Dermis blood vessel endothelial cell (primary cell): ENCODE measurements around the gene ZSCAN4. TPM values are rescaled to one million over a fixed set of nuclear protein-coding genes. Genes with fewer than 3 reads are reported as not detected.

Experiments
- DNase-seq: peaks from one replicate; pipeline ENCODE4 v3.0.0; 2010
- total RNA-seq: library from RNA; depleted of rRNA; stranded (reverse); fragments of >200 nt; gene quantifications from 2 replicates; pipeline ENCODE4 v1.2.3, GENCODE V29; 2014

ZSCAN4 gene
- not detected in 2 replicates for total RNA-seq

- no peak for DNase-seq
These were observed at the start of gene ZSCAN4 for GRCh38 chr19:57668635-57669034. Gene ZSCAN4 (plus strand): TSS chr19:57668935. CDS start chr19:57676146, 7,211 bp downstream.

GRCh38 chr19:57620673-57621348 lies 47.9 kb upstream of the ZSCAN4 start:
- peak; percentile 10 for DNase-seq

GRCh38 chr19:57623091-57623490 lies 45.6 kb upstream of the ZSCAN4 start:
- DNase-seq = no peak

- peak; percentile 95 for DNase-seq
These were observed 35.5 kb upstream of the ZSCAN4 start, which contains the start of gene ZNF211 for GRCh38 chr19:57632987-57633831. Gene ZNF211 (plus strand): TSS chr19:57633168. CDS start chr19:57633347, 179 bp downstream.

DNA sequence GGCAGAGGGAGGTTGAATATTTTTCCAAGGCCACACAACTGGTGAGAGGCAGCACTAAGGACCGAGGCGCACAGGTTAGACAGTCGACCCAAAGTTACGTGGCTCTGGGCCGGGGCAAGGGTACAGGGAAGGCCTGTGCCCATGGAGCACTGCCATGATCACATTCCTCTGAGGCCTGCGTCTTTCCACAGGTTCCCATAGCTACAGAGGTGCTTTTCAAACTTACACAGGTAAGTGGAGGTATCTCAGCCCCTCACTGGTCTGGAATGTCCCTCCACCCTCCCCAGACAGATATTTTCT lies 35.0 kb upstream of the ZSCAN4 start:
- DNase-seq = no peak

DNA sequence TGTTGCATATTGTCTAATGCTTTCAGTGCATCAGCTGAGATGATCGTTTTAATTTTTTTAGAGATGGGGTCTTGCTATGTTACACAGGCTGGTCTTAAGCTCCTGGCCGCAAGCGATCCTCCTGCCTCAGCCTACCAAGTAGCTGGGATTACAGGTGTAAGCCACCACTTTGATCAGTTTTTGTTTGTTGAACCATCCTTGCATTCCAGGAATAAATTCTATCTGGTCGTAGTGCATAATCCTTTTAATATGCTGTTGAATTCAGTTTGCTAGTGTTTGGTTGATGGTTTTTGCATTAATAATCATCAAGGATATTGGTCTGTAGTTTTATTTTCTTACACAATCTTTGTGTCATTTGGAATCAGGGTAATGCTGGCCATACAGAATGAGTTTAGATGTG lies 31.4 kb upstream of the ZSCAN4 start:
- no peak for DNase-seq

- DNase-seq = no peak
These were observed 27.0 kb upstream of the ZSCAN4 start for GRCh38 chr19:57641715-57642234.

- no peak for DNase-seq
These were observed 26.2 kb upstream of the ZSCAN4 start for GRCh38 chr19:57642396-57643046.

DNA sequence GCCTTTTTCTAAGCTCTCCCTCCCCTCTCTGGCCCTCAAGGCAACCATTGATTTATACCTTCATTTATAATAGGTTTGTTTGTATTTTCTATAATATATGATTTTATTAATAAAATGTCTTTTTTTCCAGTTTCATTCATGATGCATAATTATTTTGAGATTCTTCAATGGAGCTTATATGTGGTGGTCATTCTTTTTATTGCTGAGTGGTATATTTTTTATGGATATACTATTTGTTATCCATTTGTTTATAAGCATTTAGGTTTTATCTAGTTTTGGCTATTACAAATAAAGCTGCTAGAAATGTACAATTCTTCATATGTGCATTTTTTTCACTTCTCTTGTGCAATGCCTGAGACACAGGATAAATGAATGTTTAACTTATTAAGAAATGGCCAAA lies 25.0 kb upstream of the ZSCAN4 start:
- no peak for DNase-seq

- no peak for DNase-seq
These were observed 20.3 kb upstream of the ZSCAN4 start for GRCh38 chr19:57648331-57649003.

DNA sequence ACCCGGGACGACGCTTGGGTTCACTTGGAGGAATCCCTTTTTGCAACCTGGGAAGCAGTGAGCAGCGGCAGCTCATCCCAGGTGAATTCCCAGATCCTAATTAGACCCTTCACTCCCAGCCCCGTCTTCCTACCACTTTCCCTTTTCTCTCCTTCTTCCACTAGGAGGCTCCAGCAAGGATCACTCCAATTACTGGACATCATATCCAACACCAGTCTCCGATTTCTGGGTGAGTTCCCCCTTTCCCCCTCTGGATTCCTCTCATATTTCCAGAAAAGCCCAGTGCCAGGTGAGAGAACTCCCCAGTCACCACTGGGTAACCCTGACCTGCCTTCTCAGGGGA lies 17.1 kb upstream of the ZSCAN4 start:
- DNase-seq = no peak

- no peak for DNase-seq
These were observed 15.0 kb upstream of the ZSCAN4 start for GRCh38 chr19:57653689-57654088.

- DNase-seq = no peak
These were observed 13.3 kb upstream of the ZSCAN4 start for GRCh38 chr19:57655443-57655842.

- no peak for DNase-seq
These were observed 12.4 kb upstream of the ZSCAN4 start for GRCh38 chr19:57656346-57656745.

- DNase-seq = peak; percentile 43
These were observed 4.2 kb upstream of the ZSCAN4 start for GRCh38 chr19:57664269-57665127.

DNA sequence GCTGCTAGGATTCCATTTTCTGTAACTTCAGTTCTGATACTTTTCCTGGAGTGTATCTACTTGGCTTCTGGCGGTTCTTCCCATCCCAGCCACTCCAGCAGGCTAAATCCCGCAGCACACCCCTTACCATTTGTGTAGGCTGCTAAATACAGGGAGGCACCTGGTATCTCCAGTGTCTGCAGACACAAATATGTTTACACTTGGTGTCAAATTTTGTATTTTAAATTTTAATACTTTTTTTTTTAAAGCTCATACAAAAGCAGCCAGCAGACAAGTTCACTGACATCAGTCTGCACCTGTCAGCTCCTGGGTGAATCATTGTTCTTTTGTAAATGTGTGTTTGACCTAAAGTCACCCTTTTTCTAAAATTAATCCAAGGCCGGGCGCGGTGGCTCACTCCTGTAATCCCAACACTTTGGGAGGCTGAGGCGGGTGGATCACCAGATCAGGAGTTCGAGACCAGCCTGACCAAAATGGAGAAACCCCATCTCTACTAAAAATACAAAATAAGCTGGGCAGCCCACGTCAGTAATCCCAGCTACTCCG lies 3.4 kb upstream of the ZSCAN4 start:
- no peak for DNase-seq

GRCh38 chr19:57667228-57667627 lies 1.5 kb upstream of the ZSCAN4 start:
- no peak for DNase-seq

DNA sequence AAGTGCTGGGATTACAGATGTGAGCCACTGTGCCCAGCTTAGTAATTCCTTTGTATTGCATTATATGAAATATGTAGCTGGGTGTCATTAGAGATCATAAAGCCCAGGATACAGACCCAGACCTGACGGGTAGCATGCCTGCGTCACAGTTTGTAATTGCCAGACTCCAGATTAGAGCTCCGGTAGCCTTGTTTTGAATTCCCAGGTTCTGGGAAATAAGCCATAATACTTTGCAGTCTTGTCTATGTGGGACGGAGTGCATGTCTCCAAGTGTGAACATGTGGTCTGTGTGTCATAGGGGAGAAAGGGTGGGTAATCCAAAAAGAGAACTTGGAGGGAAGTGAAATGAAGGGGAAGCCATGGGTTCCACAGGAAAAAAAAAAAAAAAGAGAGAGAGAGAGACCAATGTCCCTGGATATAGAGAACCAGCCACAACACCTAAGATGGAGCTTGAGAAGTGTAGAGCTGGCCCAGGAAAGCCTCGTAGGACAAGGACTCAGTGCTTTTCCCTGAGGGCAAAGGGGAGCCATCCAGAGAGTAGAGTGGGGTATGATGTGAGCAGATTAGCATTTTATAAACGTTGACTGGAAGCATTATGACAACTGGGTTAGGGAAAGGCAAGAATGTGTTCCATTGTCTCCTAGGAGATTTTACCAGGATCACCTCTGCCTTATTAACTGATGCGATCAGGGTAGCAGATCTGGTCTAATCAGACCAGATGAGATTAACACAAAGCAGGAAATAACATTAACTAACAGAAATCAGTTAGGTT lies 2.6 kb downstream of the ZSCAN4 start:
- no peak for DNase-seq

GRCh38 chr19:57672466-57672865 lies 3.7 kb downstream of the ZSCAN4 start:
- DNase-seq = no peak

- no peak for DNase-seq
These were observed 7.1 kb downstream of the ZSCAN4 start for GRCh38 chr19:57675881-57676280.
